IPS-20b (cell line): ENCODE results near the gene MALT1.

Source experiments
- H3K27ac ChIP-seq: one replicate; pipeline ENCODE4 v1.5.1; 2013; ENCODE audit warnings: low read length
- H3K27me3 ChIP-seq: 2 replicates; pipeline ENCODE4 v1.6.1; 2013; ENCODE audit warnings: mild to moderate bottlenecking, low read length, inconsistent platforms; ENCODE audit not compliant: insufficient read depth
- H3K36me3 ChIP-seq: 2 replicates; pipeline ENCODE4 v1.6.1; 2013; ENCODE audit warnings: low read depth, mild to moderate bottlenecking, inconsistent platforms, low read length, moderate library complexity; ENCODE audit not compliant: insufficient read depth
- H3K4me1 ChIP-seq: 2 replicates; pipeline ENCODE4 v1.6.1; 2013; ENCODE audit warnings: mild to moderate bottlenecking, control low read depth, inconsistent platforms, low read length, moderate library complexity; ENCODE audit not compliant: insufficient read depth
- H3K4me3 ChIP-seq: 2 replicates; pipeline ENCODE4 v1.5.1; 2013; ENCODE audit warnings: mild to moderate bottlenecking, low read length, inconsistent platforms
- H3K9ac ChIP-seq: 2 replicates; pipeline ENCODE4 v1.6.1; 2013; ENCODE audit warnings: low read depth, mild to moderate bottlenecking, inconsistent platforms, low read length, moderate library complexity
- H3K9me3 ChIP-seq: 2 replicates; pipeline ENCODE4 v1.6.1; 2013; ENCODE audit warnings: mild to moderate bottlenecking, low read depth, low read length, inconsistent platforms; ENCODE audit not compliant: insufficient read depth

MALT1 gene

GRCh38 chr18:58694221-58694620 lies 23.0 kb downstream of the MALT1 start:
- Histone ChIP-seq H3K36me3 (peaks cover 22% of the 10 kb centered on the region), H3K27ac (no peak overlapping the region), H3K9ac (no peak overlapping the region), H3K9me3 (no peaks in the 10 kb centered on the region), H3K27me3 (no peaks in the 10 kb centered on the region), H3K4me1 (peaks cover 4% of the 10 kb centered on the region; the same call in 1 of the 2 replicates), H3K4me3 (no peak overlapping the region)

- Histone ChIP-seq H3K4me1 (peaks cover 4% of the 10 kb centered on the region; the same call in 1 of the 2 replicates), H3K9me3 (no peaks in the 10 kb centered on the region), H3K27me3 (no peaks in the 10 kb centered on the region), H3K9ac (no peak overlapping the region), H3K4me3 (no peak overlapping the region), H3K36me3 (peaks cover 18% of the 10 kb centered on the region), H3K27ac (no peak overlapping the region)
Measured at GRCh38 chr18:58694720-58695468, 23.6 kb downstream of the MALT1 start.

- Histone ChIP-seq H3K9me3 (no peaks in the 10 kb centered on the region), H3K4me1 (peaks cover 6% of the 10 kb centered on the region; the same call in 1 of the 2 replicates), H3K4me3 (no peak overlapping the region), H3K27ac (no peak overlapping the region), H3K36me3 (peaks cover 15% of the 10 kb centered on the region), H3K27me3 (no peaks in the 10 kb centered on the region), H3K9ac (no peak overlapping the region)
Measured at GRCh38 chr18:58695772-58696171, 24.5 kb downstream of the MALT1 start.

GRCh38 chr18:58697146-58697545 lies 25.9 kb downstream of the MALT1 start:
- H3K27ac ChIP-seq = no peak overlapping the region
- H3K4me1 ChIP-seq = peaks cover 6% of the 10 kb centered on the region; the same call in 1 of the 2 replicates
- peaks cover 22% of the 10 kb centered on the region for H3K36me3 ChIP-seq
- no peak overlapping the region for H3K4me3 ChIP-seq
- no peaks in the 10 kb centered on the region for H3K27me3 ChIP-seq
- no peak overlapping the region for H3K9ac ChIP-seq
- no peaks in the 10 kb centered on the region for H3K9me3 ChIP-seq

- Histone ChIP-seq H3K4me3 (no peak overlapping the region), H3K9me3 (no peaks in the 10 kb centered on the region), H3K27ac (no peak overlapping the region), H3K36me3 (peaks cover 28% of the 10 kb centered on the region), H3K9ac (no peak overlapping the region), H3K27me3 (no peaks in the 10 kb centered on the region), H3K4me1 (peaks cover 6% of the 10 kb centered on the region; the same call in 1 of the 2 replicates)
Measured at GRCh38 chr18:58698701-58699193, 27.5 kb downstream of the MALT1 start.

- Histone ChIP-seq H3K4me3 (no peak overlapping the region), H3K9ac (no peak overlapping the region), H3K27ac (no peak overlapping the region), H3K9me3 (no peaks in the 10 kb centered on the region), H3K4me1 (peaks cover 6% of the 10 kb centered on the region; the same call in 1 of the 2 replicates), H3K27me3 (no peaks in the 10 kb centered on the region), H3K36me3 (peaks cover 28% of the 10 kb centered on the region)
Measured at GRCh38 chr18:58699551-58699950, 28.3 kb downstream of the MALT1 start.

- H3K4me3 ChIP-seq = no peak overlapping the region
- no peaks in the 10 kb centered on the region for H3K27me3 ChIP-seq
- no peaks in the 10 kb centered on the region for H3K9me3 ChIP-seq
- peaks cover 28% of the 10 kb centered on the region for H3K36me3 ChIP-seq
- peaks cover 4% of the 10 kb centered on the region; the same call in 1 of the 2 replicates for H3K4me1 ChIP-seq
- no peak overlapping the region for H3K27ac ChIP-seq
- no peak overlapping the region for H3K9ac ChIP-seq
Measured at GRCh38 chr18:58700209-58700608, 28.9 kb downstream of the MALT1 start.

- peaks cover 7% of the 10 kb centered on the region for H3K36me3 ChIP-seq
- H3K27ac ChIP-seq = no peak overlapping the region
- H3K4me3 ChIP-seq = no peak overlapping the region
- H3K27me3 ChIP-seq = no peaks in the 10 kb centered on the region
- no peaks in the 10 kb centered on the region for H3K9me3 ChIP-seq
- no peak overlapping the region for H3K9ac ChIP-seq
- H3K4me1 ChIP-seq = no peaks in the 10 kb centered on the region
Measured at GRCh38 chr18:58712930-58713329, 41.7 kb downstream of the MALT1 start.

- Histone ChIP-seq H3K9ac (no peak overlapping the region), H3K9me3 (no peaks in the 10 kb centered on the region), H3K27me3 (no peaks in the 10 kb centered on the region), H3K4me1 (no peaks in the 10 kb centered on the region), H3K27ac (no peak overlapping the region), H3K4me3 (no peak overlapping the region), H3K36me3 (peaks cover 7% of the 10 kb centered on the region)
Measured at GRCh38 chr18:58714259-58714658, 43.0 kb downstream of the MALT1 start.

GRCh38 chr18:58714821-58715220 lies 43.6 kb downstream of the MALT1 start:
- H3K27ac ChIP-seq = no peak overlapping the region
- H3K9ac ChIP-seq = no peak overlapping the region
- H3K36me3 ChIP-seq = peaks cover 7% of the 10 kb centered on the region
- H3K4me1 ChIP-seq = no peaks in the 10 kb centered on the region
- no peaks in the 10 kb centered on the region for H3K27me3 ChIP-seq
- no peak overlapping the region for H3K4me3 ChIP-seq
- H3K9me3 ChIP-seq = no peaks in the 10 kb centered on the region

- H3K9ac ChIP-seq = no peak overlapping the region
- no peak overlapping the region for H3K4me3 ChIP-seq
- no peak overlapping the region for H3K27ac ChIP-seq
- no peaks in the 10 kb centered on the region for H3K9me3 ChIP-seq
- H3K36me3 ChIP-seq = peaks cover 4% of the 10 kb centered on the region; the same call in 1 of the 2 replicates
- H3K27me3 ChIP-seq = no peaks in the 10 kb centered on the region
- no peaks in the 10 kb centered on the region for H3K4me1 ChIP-seq
Measured at GRCh38 chr18:58715540-58715939, 44.3 kb downstream of the MALT1 start.

- Histone ChIP-seq H3K27me3 (no peaks in the 10 kb centered on the region), H3K27ac (no peak overlapping the region), H3K4me3 (no peak overlapping the region), H3K9me3 (no peaks in the 10 kb centered on the region), H3K36me3 (peaks cover 4% of the 10 kb centered on the region; the same call in 1 of the 2 replicates), H3K4me1 (no peaks in the 10 kb centered on the region), H3K9ac (no peak overlapping the region)
Measured at GRCh38 chr18:58716060-58716756, 44.9 kb downstream of the MALT1 start.
